H1 (cell line): ENCODE data around the gene GTSF1L. TPM values are rescaled to one million over a fixed set of nuclear protein-coding genes. Genes with fewer than 3 reads are reported as not detected.

Experiments
- CTCF ChIA-PET: fragments of 300-600 bp; sonication (Branson Sonifier 250); formaldehyde crosslinking; loops from one replicate; lab custom pipeline; 2021; ENCODE audit not compliant: partially characterized antibody; lab: Charles Lee
- POLR2A ChIA-PET: fragments of 300-600 bp; sonication (Branson Sonifier 250); formaldehyde crosslinking; loops from one replicate; lab custom pipeline; 2021; ENCODE audit warnings: inconsistent platforms; ENCODE audit not compliant: partially characterized antibody; lab: Charles Lee
- DNase-seq, 2 experiments: peaks; one replicate each; pipeline versions ENCODE4 v3.0.0 to v3.0.0-alpha.2; 2010 to 2022; ENCODE audit warnings: low spot score in 2 of 2, low read depth in 1 of 2, mixed read lengths in 1 of 2
- FAIRE-seq: peaks from 2 replicates; lab custom pipeline; 2011; peaks lifted over from hg19 to GRCh38; lab: Jason Lieb, UNC
- H2AFZ ChIP-seq: 2 replicates; pipeline ENCODE4 v1.8.1; 2012; ENCODE audit warnings: low read length, inconsistent platforms
- H2AK5ac ChIP-seq: 2 replicates; pipeline ENCODE4 v1.6.1; 2013; ENCODE audit warnings: low read depth, low read length
- H2BK120ac ChIP-seq: replicated peaks from 2 replicates; pipeline ENCODE3; 2013; ENCODE audit warnings: low read depth, low read length, inconsistent platforms
- H2BK12ac ChIP-seq: 2 replicates; pipeline ENCODE4 v1.6.1; 2013; ENCODE audit warnings: low read depth, low read length
- H2BK15ac ChIP-seq: 2 replicates; pipeline ENCODE4 v1.6.1; 2013; ENCODE audit warnings: low read length
- H2BK20ac ChIP-seq: 2 replicates; pipeline ENCODE4 v1.6.1; 2013; ENCODE audit warnings: low read length
- H2BK5ac ChIP-seq: 2 replicates; pipeline ENCODE4 v1.6.1; 2013; ENCODE audit warnings: low read depth, low read length
- H3K14ac ChIP-seq: 2 replicates; pipeline ENCODE4 v1.6.1; 2013; ENCODE audit warnings: inconsistent platforms; ENCODE audit not compliant: insufficient read length
- H3K18ac ChIP-seq: 2 replicates; pipeline ENCODE4 v1.6.1; 2013; ENCODE audit warnings: low read length; ENCODE audit errors: extremely low read depth
- H3K23ac ChIP-seq: 2 replicates; pipeline ENCODE4 v1.6.1; 2013; ENCODE audit warnings: inconsistent platforms; ENCODE audit not compliant: insufficient read length
- H3K23me2 ChIP-seq: 2 replicates; pipeline ENCODE4 v1.6.1; 2013; ENCODE audit warnings: low read depth, low read length
- H3K27ac ChIP-seq: 2 replicates; pipeline ENCODE4 v1.6.1; 2011; ENCODE audit warnings: low read depth, low read length, inconsistent platforms
- H3K27me3 ChIP-seq, 4 experiments: replicated peaks in 1 of 4; 1 replicate in 1 of 4; 2 replicates in 3 of 4; pipeline versions ENCODE4 v1.6.1 to v1.8.1; 2011 to 2013; ENCODE audit warnings: low read length in 3 of 4, mild to moderate bottlenecking in 3 of 4, inconsistent platforms in 2 of 4, mixed read lengths in 2 of 4, moderate library complexity in 1 of 4; ENCODE audit not compliant: control insufficient read depth in 3 of 4, insufficient read depth in 3 of 4; ENCODE audit errors: extremely low read depth in 1 of 4
- H3K36me3 ChIP-seq, 4 experiments: 2 replicates each; pipeline versions ENCODE4 v1.6.1 to v1.8.1; 2011 to 2013; ENCODE audit warnings: mild to moderate bottlenecking in 4 of 4, low read length in 3 of 4, moderate library complexity in 2 of 4, control low read depth in 1 of 4, inconsistent platforms in 1 of 4; ENCODE audit not compliant: insufficient read depth in 4 of 4, control insufficient read depth in 2 of 4
- H3K4ac ChIP-seq: replicated peaks from 2 replicates; pipeline ENCODE3; 2013; ENCODE audit warnings: low read length, low read depth, mixed read lengths, inconsistent platforms; ENCODE audit not compliant: insufficient read length
- H3K4me1 ChIP-seq, 4 experiments: replicated peaks in 1 of 4; 1 replicate in 1 of 4; 2 replicates in 3 of 4; pipeline versions ENCODE4 v1.6.1 to v1.8.1; 2011 to 2013; ENCODE audit warnings: low read length in 3 of 4, inconsistent platforms in 2 of 4, mixed read lengths in 1 of 4; ENCODE audit not compliant: insufficient read depth in 4 of 4, control insufficient read depth in 3 of 4
- H3K4me2 ChIP-seq, 2 experiments: 2 replicates each; pipeline versions ENCODE4 v1.6.1 to v1.8.1; 2011 to 2013; ENCODE audit warnings: low read depth in 2 of 2, low read length in 2 of 2, control low read depth in 1 of 2, inconsistent platforms in 1 of 2, mild to moderate bottlenecking in 1 of 2; ENCODE audit not compliant: insufficient read depth in 1 of 2
- H3K4me3 ChIP-seq, 4 experiments: fragments of 200-600, 300-600 bp in 1 of 4; sonication (generic), shearing (Covaris generic), sonication (Bioruptor Twin) in 1 of 4; 2 replicates each; pipeline versions ENCODE4 v1.5.1 to v1.8.1; 2011 to 2016; ENCODE audit warnings: low read length in 4 of 4, low read depth in 3 of 4, control low read depth in 2 of 4, inconsistent platforms in 2 of 4, mild to moderate bottlenecking in 2 of 4, mixed read lengths in 1 of 4, moderate library complexity in 1 of 4; ENCODE audit not compliant: insufficient read depth in 2 of 4; ENCODE audit errors: extremely low read depth in 1 of 4
- H3K56ac ChIP-seq: replicated peaks from 2 replicates; pipeline ENCODE3; 2013; ENCODE audit warnings: low read depth, mild to moderate bottlenecking, mixed read lengths, low read length, inconsistent platforms; ENCODE audit not compliant: insufficient read length
- H3K79me1 ChIP-seq: 2 replicates; pipeline ENCODE4 v1.6.1; 2013; ENCODE audit warnings: low read depth, low read length, control low read depth
- H3K79me2 ChIP-seq, 2 experiments: 2 replicates each; pipeline versions ENCODE4 v1.6.1 to v1.8.1; 2012 to 2013; ENCODE audit warnings: low read length in 2 of 2, mild to moderate bottlenecking in 2 of 2, inconsistent platforms in 1 of 2; ENCODE audit not compliant: insufficient read depth in 2 of 2, control insufficient read depth in 1 of 2
- H3K9ac ChIP-seq, 4 experiments: replicated peaks in 1 of 4; 1 replicate in 1 of 4; 2 replicates in 3 of 4; pipeline versions ENCODE4 v1.6.1 to v1.8.1; 2011 to 2013; ENCODE audit warnings: low read depth in 3 of 4, low read length in 3 of 4, control low read depth in 2 of 4, mild to moderate bottlenecking in 2 of 4, moderate library complexity in 2 of 4, inconsistent platforms in 1 of 4; ENCODE audit errors: extremely low read depth in 1 of 4
- H3K9me3 ChIP-seq, 2 experiments: 2 replicates each; pipeline versions ENCODE4 v1.6.1 to v1.8.1; 2012 to 2013; ENCODE audit warnings: mild to moderate bottlenecking in 2 of 2, moderate library complexity in 2 of 2, control low read depth in 1 of 2, inconsistent platforms in 1 of 2, low read depth in 1 of 2, low read length in 1 of 2, mixed read lengths in 1 of 2; ENCODE audit not compliant: insufficient read depth in 2 of 2
- H4K20me1 ChIP-seq, 2 experiments: replicated peaks in 1 of 2; 2 replicates each; pipeline versions ENCODE3 to v1.8.1; 2011 to 2013; ENCODE audit warnings: inconsistent platforms in 2 of 2, low read length in 2 of 2, mild to moderate bottlenecking in 1 of 2; ENCODE audit not compliant: insufficient read depth in 2 of 2, control insufficient read depth in 1 of 2
- H4K5ac ChIP-seq: 2 replicates; pipeline ENCODE4 v1.6.1; 2013; ENCODE audit warnings: low read length, low read depth, mixed read lengths, inconsistent platforms; ENCODE audit not compliant: insufficient read length
- H4K8ac ChIP-seq: 2 replicates; pipeline ENCODE4 v1.8.0; 2013; ENCODE audit warnings: mild to moderate bottlenecking, moderate library complexity, low read length, inconsistent platforms; ENCODE audit not compliant: insufficient read depth; ENCODE audit errors: extremely low read depth
- H4K91ac ChIP-seq: replicated peaks from 2 replicates; pipeline ENCODE3; 2013; ENCODE audit warnings: low read length, mixed read lengths, inconsistent platforms; ENCODE audit not compliant: insufficient read length
- BACH1 ChIP-seq: IDR thresholded peaks from 2 replicates; pipeline ENCODE4 v1.6.1; 2012; ENCODE audit warnings: low read length, improper control_type of control experiment
- CBX8 ChIP-seq: fragments of 300-800, 300-1000 bp; sonication (generic); IDR thresholded peaks from 2 replicates; pipeline ENCODE4 v1.7.1; 2016; ENCODE audit warnings: low read depth, low read length, borderline replicate concordance
- CHD2 ChIP-seq: IDR thresholded peaks from 2 replicates; pipeline ENCODE4 v1.6.1; 2012; ENCODE audit warnings: low read length, improper control_type of control experiment
- FOSL1 ChIP-seq: IDR thresholded peaks from 2 replicates; pipeline ENCODE4 v1.6.1; 2011; ENCODE audit warnings: mild to moderate bottlenecking, low read depth, low read length, moderate library complexity; ENCODE audit not compliant: insufficient read depth
- KDM1A ChIP-seq: fragments of 200-600, 300-600 bp; sonication (generic); IDR thresholded peaks from 2 replicates; pipeline ENCODE4 v1.7.1; 2016; ENCODE audit warnings: mild to moderate bottlenecking, low read length, borderline replicate concordance
- KDM4A ChIP-seq: IDR thresholded peaks from one replicate; pipeline ENCODE4 v1.7.1; 2012; ENCODE audit warnings: low read depth, mild to moderate bottlenecking, moderate library complexity, low read length, inconsistent platforms; ENCODE audit not compliant: severe bottlenecking
- MAFK ChIP-seq: IDR thresholded peaks from 2 replicates; pipeline ENCODE4 v1.6.1; 2012; ENCODE audit warnings: low read depth, mild to moderate bottlenecking, improper control_type of control experiment, low read length
- POLR2A ChIP-seq, 2 experiments: IDR thresholded peaks; 1 replicate in 1 of 2; 2 replicates in 1 of 2; pipeline ENCODE4 v1.6.1; 2011; ENCODE audit warnings: low read depth in 2 of 2, low read length in 2 of 2, mild to moderate bottlenecking in 2 of 2; ENCODE audit errors: control extremely low read depth in 1 of 2
- RXRA ChIP-seq: IDR thresholded peaks from 2 replicates; pipeline ENCODE4 v1.6.1; 2011; ENCODE audit warnings: low read depth, mild to moderate bottlenecking, low read length, moderate library complexity; ENCODE audit not compliant: insufficient read depth
- SIN3A ChIP-seq, 2 experiments: IDR thresholded peaks in 1 of 2; conservative IDR thresholded peaks in 1 of 2; 2 replicates each; pipeline ENCODE4 v1.6.1; 2011 to 2012; ENCODE audit warnings: low read length in 2 of 2, improper control_type of control experiment in 1 of 2, low read depth in 1 of 2, mild to moderate bottlenecking in 1 of 2
- SIRT6 ChIP-seq: IDR thresholded peaks from one replicate; pipeline ENCODE4 v1.7.1; 2012; ENCODE audit warnings: low read length, inconsistent platforms
- SP4 ChIP-seq: IDR thresholded peaks from 2 replicates; pipeline ENCODE4 v1.6.1; 2012; ENCODE audit warnings: low read length, inconsistent platforms
- USF2 ChIP-seq: IDR thresholded peaks from 2 replicates; pipeline ENCODE4 v1.6.1; 2011; ENCODE audit warnings: low read length, improper control_type of control experiment
- ZNF274 ChIP-seq: IDR thresholded peaks from 2 replicates; pipeline ENCODE4 v1.7.0; 2012; ENCODE audit warnings: low read length, borderline replicate concordance; ENCODE audit errors: extremely low read depth
- WGBS, 2 experiments: shearing (Covaris generic) in 1 of 2; methylation state at CpG; one replicate each; pipeline versions ENCODE4 v1.1.6 to v1.1.7; 2013 to 2015; ENCODE audit warnings: low lambda C conversion rate in 2 of 2, mixed read lengths in 2 of 2, inconsistent platforms in 1 of 2, low coverage in 1 of 2, missing lambda C conversion rate in 1 of 2; ENCODE audit not compliant: insufficient replicate concordance in 2 of 2, insufficient coverage in 1 of 2, insufficient read length in 1 of 2; ENCODE audit errors: extremely low coverage in 1 of 2, missing lambda C conversion rate in 1 of 2; 5-methylcytosine and 5-hydroxymethylcytosine counted together
- polyA plus RNA-seq, 7 experiments: library from polyadenylated mRNA; depleted of rRNA in 3 of 7; stranded (reverse) in 5 of 7; unstranded in 2 of 7; fragments of >200 nt in 5 of 7; fragments of 200-250 nt in 2 of 7; gene quantifications; 1 replicate in 5 of 7; 2 replicates in 1 of 7; 4 replicates in 1 of 7; pipeline versions ENCODE4 v1.2.1 to v1.2.3, GENCODE V29; 2011 to 2013; ENCODE audit warnings: missing spikeins in 2 of 7, mixed read lengths in 2 of 7
- total RNA-seq: library from RNA; stranded (reverse); fragmentation: NEBNext Ultra II Directional; extraction: Animal tissue kit (Norgen Biotek cat#: 25700); gene quantifications from 2 replicates; pipeline ENCODE4 v1.2.1, GENCODE V29; 2021

GTSF1L gene
- total and polyA plus RNA-seq, 2 of the 8 experiments (the other 6 are each of a cell fraction or from before 2014, with no cell fraction given) = not detected

GRCh38 chr20:43723735-43724134 lies 3.1 kb downstream of the GTSF1L start:
- Histone ChIP-seq H2BK120ac (no peak overlapping the region), H4K5ac (no peak overlapping the region), H3K27me3 (no peaks in the 10 kb centered on the region; a peak in 1 of 7 replicates), H2AK5ac (no peak overlapping the region), H3K4me3 (no peak overlapping the region), H3K18ac (no peak overlapping the region), H3K9ac (no peak overlapping the region), H4K20me1 (no peaks in the 10 kb centered on the region), H3K4ac (no peak overlapping the region), H3K27ac (no peak overlapping the region), H2BK12ac (no peak overlapping the region), H4K91ac (no peak overlapping the region), H3K14ac (no peak overlapping the region), H2BK15ac (no peak overlapping the region), H3K23ac (no peak overlapping the region), H3K56ac (no peak overlapping the region), H3K4me1 (peaks cover 0 to 12% (median 2%) of the 10 kb centered on the region in 4 experiments; a peak in 3 of 7 replicates), H2BK20ac (no peak overlapping the region), H3K79me2 (no peaks in the 10 kb centered on the region), H3K9me3 (no peaks in the 10 kb centered on the region), H3K36me3 (no peaks in the 10 kb centered on the region), H3K4me2 (no peak overlapping the region), H3K23me2 (0 out of 2 replicates have a peak, but pooled peaks cover 2% of the 10 kb centered on the region), H4K8ac (no peak overlapping the region), H2BK5ac (no peak overlapping the region), H3K79me1 (no peaks in the 10 kb centered on the region), H2AFZ (no peak overlapping the region)
- FAIRE-seq = no peak
- POLR2A ChIA-PET = interaction anchor here (1.1 kb wide), 1 partner anchor 17 kb away, joined by 3 read pairs; no protein-coding TSS in a partner anchor
- DNase-seq = no peak
- 87% methylated on average over 3 of the region's 3 CpGs; no CpG with 5 or more reads in 1 of the 2 experiments for WGBS, 2 experiments
- CTCF ChIA-PET = no interaction called here
- no peak for TF ChIP-seq POLR2A (IDR thresholded peaks at IDR 0.05; ENCODE audit: control extremely low read depth in 1 of 2, low read depth in 2 of 2, low read length in 2 of 2)
- TF ChIP-seq ZNF274 = no peak
- TF ChIP-seq SP4 = no peak
- TF ChIP-seq CHD2 = no peak
- no peak for TF ChIP-seq SIN3A (conservative IDR thresholded peaks at IDR 0.05 in 1 of 2, IDR thresholded peaks at IDR 0.05 in 1 of 2; ENCODE audit: low read depth in 1 of 2, low read length in 2 of 2)
- no peak for TF ChIP-seq CBX8
- no peak for TF ChIP-seq KDM4A
- TF ChIP-seq RXRA = no peak
- TF ChIP-seq USF2 = no peak
- TF ChIP-seq FOSL1 = no peak
- TF ChIP-seq BACH1 = no peak
- TF ChIP-seq KDM1A = no peak
- no peak for TF ChIP-seq MAFK
- no peak for TF ChIP-seq SIRT6
